Caco-2 (cell line): ENCODE results near the gene HSD17B12. TPM values are rescaled to one million over a fixed set of nuclear protein-coding genes. Genes with fewer than 3 reads are reported as not detected.

ENCODE experiments used
- BruUV-seq: library from RNA; stranded (reverse); fragments of 400-500 nt; replicated peaks from 2 replicates; lab custom pipeline; 2021; lab: Mats Ljungman, UMichigan
- CTCF ChIA-PET: fragments of 300-600 bp; sonication (Branson Sonifier 250); formaldehyde crosslinking; loops from one replicate; lab custom pipeline; 2022; ENCODE audit warnings: antibody characterized with exemption; lab: Charles Lee
- POLR2A ChIA-PET: fragments of 300-600 bp; sonication (Branson Sonifier 250); formaldehyde crosslinking; loops from one replicate; lab custom pipeline; 2022; ENCODE audit warnings: antibody characterized with exemption; lab: Charles Lee
- DNase-seq, 2 experiments: peaks; one replicate each; pipeline versions ENCODE4 v3.0.0 to v3.0.0-alpha.2; 2020 to 2022
- H3K27me3 ChIP-seq: replicated peaks from 2 replicates; pipeline ENCODE4 v1.6.0; 2011; ENCODE audit warnings: low read length; ENCODE audit not compliant: control insufficient read depth, insufficient read depth
- H3K36me3 ChIP-seq: 2 replicates; pipeline ENCODE4 v1.5.1; 2011; ENCODE audit warnings: low read length; ENCODE audit not compliant: control insufficient read depth, insufficient read depth
- H3K4me1 ChIP-seq: fragments of 250-450 bp; sonication (Bioruptor Pico); 2 replicates; pipeline ENCODE4 v1.5.1; 2020; ENCODE audit warnings: mild to moderate bottlenecking
- H3K4me3 ChIP-seq: 2 replicates; pipeline ENCODE4 v1.5.1; 2011; ENCODE audit warnings: low read depth, mild to moderate bottlenecking, control low read depth, low read length
- H3K9me3 ChIP-seq: fragments of 250-450 bp; sonication (Bioruptor Pico); 2 replicates; pipeline ENCODE4 v1.5.1; 2020; ENCODE audit warnings: mild to moderate bottlenecking, moderate library complexity
- H3K27ac Mint-ChIP-seq: one replicate; pipeline ENCODE4 v1.8.0; 2022; ENCODE audit warnings: mixed read lengths; ENCODE audit not compliant: unreplicated experiment
- H3K27me3 Mint-ChIP-seq: one replicate; pipeline ENCODE4 v1.8.0; 2022; ENCODE audit warnings: mixed read lengths; ENCODE audit not compliant: insufficient read depth, unreplicated experiment
- H3K36me3 Mint-ChIP-seq: one replicate; pipeline ENCODE4 v1.8.0; 2022; ENCODE audit warnings: mild to moderate bottlenecking, mixed read lengths; ENCODE audit not compliant: insufficient read depth, unreplicated experiment
- H3K4me1 Mint-ChIP-seq: one replicate; pipeline ENCODE4 v1.8.0; 2022; ENCODE audit warnings: low read depth, mixed read lengths; ENCODE audit not compliant: unreplicated experiment
- H3K4me3 Mint-ChIP-seq: one replicate; pipeline ENCODE4 v1.8.0; 2022; ENCODE audit warnings: mild to moderate bottlenecking, moderate library complexity, mixed read lengths; ENCODE audit not compliant: unreplicated experiment
- H3K9me3 Mint-ChIP-seq: one replicate; pipeline ENCODE4 v1.8.0; 2022; ENCODE audit warnings: mixed read lengths; ENCODE audit not compliant: unreplicated experiment
- CTCF ChIP-seq, 2 experiments: fragments of 200-600 bp in 1 of 2; IDR thresholded peaks; 1 replicate in 1 of 2; 2 replicates in 1 of 2; pipeline versions ENCODE4 v1.5.1 to v1.8.0; 2011 to 2022; ENCODE audit warnings: antibody characterized with exemption in 1 of 2, control low read depth in 1 of 2, inconsistent platforms in 1 of 2, low read depth in 1 of 2, low read length in 1 of 2, mild to moderate bottlenecking in 1 of 2, moderate library complexity in 1 of 2; ENCODE audit not compliant: insufficient read depth in 1 of 2, severe bottlenecking in 1 of 2, unreplicated experiment in 1 of 2
- intact Hi-C: fragments of 100-400 bp; cut with micrococcal nuclease; formaldehyde crosslinking; loops from one replicate; pipeline ENCODE4 v1.10.0; 2022; ENCODE audit not compliant: unreplicated experiment
- total RNA-seq: library from RNA; stranded (reverse); gene quantifications from 2 replicates; pipeline ENCODE4 v1.2.3, GENCODE V29; 2022

The HSD17B12 gene
- total RNA-seq, 1 experiment from 2014 or later: 155 TPM

- ChIA-PET POLR2A (no interaction called here), CTCF (interaction anchor here (1.3 kb wide), 1 partner anchor 18 kb away, joined by 3 read pairs; no protein-coding TSS in a partner anchor)
- Mint-ChIP-seq H3K4me1 (no peaks in the 10 kb centered on the region), H3K4me3 (no peak overlapping the region), H3K36me3 (peaks cover 17% of the 10 kb centered on the region), H3K9me3 (no peaks in the 10 kb centered on the region), H3K27me3 (no peaks in the 10 kb centered on the region), H3K27ac (no peak overlapping the region)
- BruUV-seq: no TSS peak
- Histone ChIP-seq H3K27me3 (no peaks in the 10 kb centered on the region), H3K36me3 (no peaks in the 10 kb centered on the region), H3K4me1 (no peaks in the 10 kb centered on the region), H3K9me3 (no peaks in the 10 kb centered on the region), H3K4me3 (no peak overlapping the region)
- TF ChIP-seq CTCF (IDR thresholded peaks at IDR 0.05; ENCODE audit: insufficient read depth in 1 of 2, low read depth in 1 of 2, low read length in 1 of 2, severe bottlenecking in 1 of 2, unreplicated experiment in 1 of 2): no peak
- intact Hi-C loops: no loop called here
- DNase-seq: no peak
Measured at GRCh38 chr11:43905813-43906241, 225.3 kb downstream of the HSD17B12 start.

Other genes starting within 250 kb of the HSD17B12 start
- 36.8 and 42.4 TPM in 2 replicates for gene ALKBH3, start 200.1 kb downstream of the HSD17B12 start, total RNA-seq